GM18858 (cell line): Measurements from ENCODE around the gene SH3BP1.
A peak's percentile ranks its signal among the peaks of the same experiment; 100 is the strongest.
"Not testable (repeated sequence)": the region's sequence is repeated elsewhere in the genome, so short reads cannot be mapped to it uniquely, and the experiment has no call there.

ENCODE experiments used
- ATAC-seq: cut with Tn5 transposase; IDR thresholded peaks from one replicate; pipeline ENCODE4 v1.9.1; 2021; ENCODE audit not compliant: unreplicated experiment

SH3BP1 gene

DNA sequence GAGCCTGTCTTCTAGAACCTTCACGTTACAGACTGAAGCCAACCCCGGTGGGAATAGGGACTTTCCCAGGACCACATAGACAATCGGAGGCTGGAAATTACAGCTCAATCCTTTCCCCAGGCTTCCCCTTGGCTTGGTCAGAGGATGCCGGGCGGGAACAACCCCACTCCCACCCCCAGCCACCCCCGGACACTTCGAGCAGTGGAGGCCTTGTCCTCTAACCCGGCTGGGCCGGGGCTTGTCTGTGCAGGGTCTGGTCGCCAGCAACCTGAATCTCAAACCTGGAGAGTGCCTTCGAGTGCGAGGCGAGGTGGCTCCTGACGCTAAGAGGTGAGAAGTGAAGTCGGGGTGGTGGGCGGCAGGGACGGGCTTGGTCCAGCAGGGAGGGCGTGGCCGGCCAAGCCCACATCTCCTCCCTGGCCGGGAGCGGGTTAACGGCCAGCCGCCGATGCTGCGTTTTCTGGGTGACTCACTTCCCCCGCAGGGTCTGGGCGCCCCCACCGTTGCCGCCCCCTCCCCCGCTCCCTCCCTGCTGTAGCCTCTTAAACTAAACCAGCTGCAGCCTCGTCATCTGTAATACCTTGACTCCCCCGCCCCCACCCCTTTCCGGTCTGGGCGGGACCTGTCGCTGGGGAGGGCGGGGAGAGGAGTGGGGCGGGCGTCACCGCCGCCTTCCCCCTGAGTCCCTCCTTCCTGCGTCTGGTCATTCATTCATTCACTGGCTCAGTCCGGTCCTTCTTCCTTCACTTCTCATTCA is 37.4 kb downstream of the SH3BP1 start:
- ATAC-seq = peak; percentile 31

DNA sequence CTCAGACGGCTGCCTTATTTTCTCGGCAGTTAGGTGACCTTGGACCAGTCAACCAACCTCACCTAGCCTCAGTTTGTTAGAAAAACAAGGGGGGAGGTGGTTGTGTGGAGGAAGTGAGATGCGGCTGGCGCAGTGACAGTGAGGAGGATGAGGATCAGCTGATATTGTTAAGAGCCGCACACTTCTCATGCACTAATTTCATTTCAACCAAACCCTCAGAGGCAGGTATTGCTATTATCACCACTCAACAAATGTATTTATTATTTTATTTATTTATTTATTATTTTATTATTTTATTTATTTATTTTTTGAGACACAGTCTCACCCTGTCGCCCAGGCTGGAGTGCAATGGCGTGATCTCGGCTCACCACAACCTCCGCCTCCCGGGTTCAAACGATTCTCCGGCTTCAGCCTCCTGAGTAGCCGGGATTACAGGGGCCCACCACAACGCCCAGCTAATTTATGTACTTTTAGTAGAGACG is 38.1 kb downstream of the SH3BP1 start:
- no peak for ATAC-seq

DNA sequence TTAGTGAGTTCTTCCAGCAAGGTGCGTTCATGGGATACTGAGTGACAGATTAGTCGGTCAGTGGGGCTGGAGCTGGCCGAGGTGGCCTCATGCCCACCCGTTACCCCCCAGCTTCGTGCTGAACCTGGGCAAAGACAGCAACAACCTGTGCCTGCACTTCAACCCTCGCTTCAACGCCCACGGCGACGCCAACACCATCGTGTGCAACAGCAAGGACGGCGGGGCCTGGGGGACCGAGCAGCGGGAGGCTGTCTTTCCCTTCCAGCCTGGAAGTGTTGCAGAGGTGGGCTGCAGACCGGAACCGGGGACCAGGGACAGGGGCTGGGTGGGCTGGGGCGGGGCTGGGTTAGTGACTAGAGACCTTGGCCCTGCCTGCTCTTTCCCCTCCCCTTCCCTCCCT is 38.9 kb downstream of the SH3BP1 start:
- no peak for ATAC-seq

DNA sequence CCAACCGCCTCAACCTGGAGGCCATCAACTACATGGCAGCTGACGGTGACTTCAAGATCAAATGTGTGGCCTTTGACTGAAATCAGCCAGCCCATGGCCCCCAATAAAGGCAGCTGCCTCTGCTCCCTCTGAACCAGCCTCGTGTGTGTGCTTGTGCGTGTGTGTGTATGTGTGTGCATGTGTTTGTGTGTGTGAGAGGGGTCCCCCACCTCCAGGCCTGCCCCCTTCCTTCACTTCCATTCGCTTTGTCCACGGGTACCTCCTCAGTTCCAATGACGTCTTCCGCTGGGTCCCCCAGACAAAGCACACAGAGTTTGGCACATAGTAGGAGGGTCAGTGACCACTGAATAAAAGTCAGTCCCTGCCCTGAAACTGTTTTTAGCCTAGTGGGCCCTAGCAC is 40.2 kb downstream of the SH3BP1 start:
- ATAC-seq = no peak

DNA sequence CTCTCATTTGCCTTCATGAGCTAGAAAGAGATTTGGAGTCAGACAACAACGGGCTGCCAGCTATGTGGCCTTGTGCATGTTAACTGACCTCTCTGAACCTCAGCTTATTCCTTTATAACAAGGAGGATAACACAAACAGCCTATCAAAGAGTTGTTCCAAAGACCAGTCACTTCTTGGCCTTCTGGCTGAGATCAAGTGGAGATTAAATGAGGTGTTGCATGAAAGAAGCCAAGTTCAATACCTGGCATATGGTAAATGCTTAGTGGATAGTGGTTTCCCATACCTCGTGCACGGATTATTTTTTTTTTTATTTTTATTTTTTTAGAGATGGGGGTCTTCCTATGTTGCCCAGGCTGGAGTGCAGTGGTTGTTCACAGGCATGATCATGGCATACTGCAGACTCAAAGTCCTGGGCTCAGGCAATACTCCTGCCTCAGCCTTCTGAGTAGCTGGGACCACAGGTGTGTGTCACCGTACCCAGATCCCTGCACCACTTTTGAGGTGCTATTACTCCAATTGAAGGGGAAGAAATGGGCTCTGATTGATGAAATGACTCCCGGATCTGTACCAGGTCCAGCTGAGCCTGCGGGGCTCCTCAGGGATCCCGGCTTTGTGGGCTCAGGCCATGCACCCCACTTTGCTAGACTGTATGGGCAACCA is 40.9 kb downstream of the SH3BP1 start:
- no peak for ATAC-seq

DNA sequence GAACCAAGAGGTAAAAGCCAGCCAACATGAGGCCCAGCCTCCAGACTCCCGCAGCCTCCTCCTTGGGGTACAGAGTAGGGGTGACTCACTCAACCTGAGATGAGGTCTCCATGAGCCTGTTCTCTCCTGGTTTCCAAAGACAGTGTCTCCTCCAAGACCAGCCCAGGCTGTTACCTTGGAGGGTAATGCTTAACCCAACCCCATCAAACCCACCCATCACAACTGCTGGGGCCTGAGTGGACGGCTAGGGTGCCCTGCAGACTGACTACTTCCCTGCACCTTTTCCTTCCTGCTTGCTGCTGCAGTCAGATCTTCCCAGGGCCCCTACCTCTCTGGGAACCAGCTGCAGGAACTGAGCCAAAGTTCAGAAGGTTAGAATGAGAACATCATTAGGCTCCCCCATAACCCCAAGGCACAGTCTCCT is 41.5 kb downstream of the SH3BP1 start:
- no peak for ATAC-seq

DNA sequence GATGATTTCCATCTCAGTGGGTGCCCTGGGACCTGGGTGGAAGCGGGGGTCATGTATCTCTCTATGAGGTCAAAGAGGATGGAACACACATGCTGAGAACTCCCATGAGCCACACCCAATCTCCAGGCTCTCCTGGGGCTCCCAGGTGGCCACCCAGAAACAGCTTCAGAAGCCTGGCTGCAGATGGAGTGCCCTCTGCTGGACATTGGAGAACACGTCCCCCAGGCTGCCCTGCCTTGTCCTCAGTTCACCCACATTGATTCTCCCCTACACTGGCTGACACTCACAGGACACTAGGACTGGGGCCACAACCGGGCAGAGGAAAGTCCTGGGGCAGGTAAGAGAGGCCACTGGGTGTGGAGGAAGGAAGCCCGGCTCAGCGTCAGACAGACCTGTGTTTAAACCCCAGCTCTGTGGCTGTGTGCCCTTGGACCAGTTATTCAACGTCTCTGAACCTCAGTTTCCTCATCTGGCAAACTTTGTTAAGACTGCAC is 42.1 kb downstream of the SH3BP1 start:
- ATAC-seq = no peak

DNA sequence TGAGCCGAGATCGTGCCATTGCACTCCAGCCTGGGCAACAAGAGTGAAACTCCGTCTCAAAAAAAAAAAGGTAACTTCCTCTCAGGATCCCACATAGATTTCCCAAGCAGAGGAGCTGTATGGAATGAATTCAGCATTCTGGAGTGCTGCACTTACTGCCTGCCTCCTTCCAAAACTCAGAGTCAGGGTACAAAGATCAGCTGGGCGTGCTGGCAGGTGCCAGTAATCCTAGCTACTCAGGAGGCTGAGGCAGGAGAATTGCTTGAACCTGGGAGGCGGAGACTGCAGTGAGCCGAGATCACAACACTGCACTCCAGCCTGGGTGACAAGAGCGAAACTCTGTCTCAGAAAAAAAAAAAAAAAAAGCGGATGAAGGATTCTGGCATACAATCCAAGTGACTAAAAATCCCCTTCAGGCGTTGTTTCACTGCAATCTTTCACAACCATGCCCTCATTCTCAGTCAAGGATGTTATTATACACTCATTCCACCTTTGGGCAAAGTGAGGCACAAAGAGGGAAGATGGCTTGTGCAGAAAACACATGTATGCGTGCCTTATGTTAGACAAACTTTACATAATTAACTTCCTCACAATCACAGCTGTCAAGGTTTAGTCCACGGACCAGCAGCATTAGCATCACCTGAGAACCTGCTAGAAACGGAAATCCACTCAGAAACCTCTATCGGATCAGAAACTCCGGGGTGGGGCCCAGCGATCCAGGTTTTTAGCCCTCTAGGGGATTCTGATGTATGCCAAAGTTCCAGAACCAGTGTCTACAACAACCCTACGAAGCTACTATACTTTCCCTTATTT is 45.5 kb downstream of the SH3BP1 start:
- no peak for ATAC-seq

DNA sequence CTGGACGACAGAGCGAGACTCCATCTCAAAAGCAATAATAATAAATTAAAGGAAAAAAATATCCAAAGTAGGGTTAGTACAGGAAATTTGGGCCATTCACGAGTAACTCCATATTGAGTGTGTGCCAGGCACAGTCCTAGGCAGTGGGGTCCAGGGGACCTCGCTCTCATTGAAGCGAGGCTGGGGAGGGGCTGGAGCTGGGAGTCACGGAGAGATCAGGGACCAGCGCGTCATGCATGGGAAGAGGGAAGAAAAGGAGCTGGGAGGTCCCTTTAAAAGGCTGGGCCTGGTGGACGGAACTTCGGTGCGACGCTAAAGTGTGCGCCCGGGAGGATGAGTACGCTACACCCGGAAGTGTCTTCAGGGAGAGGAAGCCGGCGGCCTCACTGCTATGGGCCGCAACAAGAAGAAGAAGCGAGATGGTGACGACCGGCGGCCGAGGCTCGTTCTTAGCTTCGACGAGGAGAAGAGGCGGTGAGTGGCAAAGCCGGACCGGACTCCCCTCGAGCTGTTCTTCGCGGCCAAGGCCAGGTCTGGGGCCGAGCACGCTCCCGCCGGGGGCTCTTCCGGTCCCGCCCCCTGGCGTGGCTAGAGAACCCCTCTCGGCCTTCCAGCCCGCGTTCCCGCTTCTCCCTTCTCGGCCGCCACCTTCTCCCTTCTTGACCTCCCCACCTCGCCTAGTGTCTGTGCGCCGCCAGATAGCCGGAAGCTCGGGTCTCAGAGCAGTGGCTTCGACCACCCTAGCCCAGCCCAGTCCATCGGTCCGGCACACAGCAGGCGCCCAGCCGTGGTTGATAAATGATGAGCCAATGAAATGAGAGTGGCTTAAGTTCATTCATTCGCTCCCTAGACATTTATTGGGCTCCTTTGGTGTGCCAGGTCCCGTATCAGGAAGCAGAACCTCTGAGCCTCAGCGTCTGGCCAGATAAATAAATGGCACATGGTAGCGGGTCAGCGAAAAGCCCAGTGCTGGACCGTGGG is 46.8 kb downstream of the SH3BP1 start, which contains the start of gene NOL12:
NOL12 (plus strand) TSS at position 342 of the 981 bp plus-strand sequence; CDS start at position 392, 50 bp downstream.
- no peak for ATAC-seq

DNA sequence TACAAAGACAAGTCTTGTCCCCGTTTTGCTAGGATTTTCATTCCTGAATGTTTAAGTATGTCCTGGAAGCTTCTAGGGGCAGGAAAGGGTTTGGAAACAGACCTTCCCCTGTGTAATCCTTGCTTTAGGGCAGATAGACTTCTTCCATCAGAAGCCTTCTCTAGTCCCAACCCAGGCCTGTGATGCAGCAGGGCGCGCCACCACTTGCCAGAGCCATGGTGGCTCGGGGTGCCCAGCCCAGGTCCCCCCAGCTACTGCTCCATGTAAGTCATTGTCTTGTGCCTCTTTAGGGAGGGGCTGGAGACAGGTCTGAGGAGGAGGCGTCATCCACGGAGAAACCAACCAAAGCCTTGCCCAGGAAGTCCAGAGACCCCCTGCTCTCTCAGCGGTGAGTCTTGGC is 50.9 kb downstream of the SH3BP1 start:
- ATAC-seq = no peak

DNA sequence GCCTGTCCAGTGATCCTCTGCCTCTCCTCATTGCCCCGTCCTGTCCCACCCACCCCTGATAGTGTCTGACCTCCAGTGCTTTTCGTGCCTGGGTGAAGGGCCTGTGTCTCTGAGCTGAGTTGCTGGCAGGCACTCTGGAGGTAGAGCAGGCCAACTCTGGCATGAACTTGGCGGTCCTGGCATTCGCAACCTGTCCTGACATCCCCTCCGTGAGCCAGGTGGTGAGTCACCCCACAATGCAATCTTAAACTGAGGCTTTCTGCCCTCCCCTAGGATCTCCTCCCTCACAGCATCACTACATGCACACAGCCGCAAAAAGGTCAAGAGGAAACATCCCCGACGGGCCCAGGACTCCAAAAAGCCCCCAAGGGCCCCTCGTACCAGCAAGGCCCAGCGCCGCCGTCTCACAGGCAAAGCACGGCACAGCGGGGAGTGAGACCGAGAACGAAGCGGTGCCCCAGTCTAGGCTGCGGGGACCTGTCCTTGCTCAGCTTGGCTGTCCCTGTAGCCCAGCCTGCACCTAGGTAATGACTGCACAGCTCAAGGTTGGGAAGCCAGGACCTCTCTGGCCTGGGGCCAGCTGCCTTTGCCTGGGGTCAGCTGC is 51.5 kb downstream of the SH3BP1 start:
- ATAC-seq = no peak

DNA sequence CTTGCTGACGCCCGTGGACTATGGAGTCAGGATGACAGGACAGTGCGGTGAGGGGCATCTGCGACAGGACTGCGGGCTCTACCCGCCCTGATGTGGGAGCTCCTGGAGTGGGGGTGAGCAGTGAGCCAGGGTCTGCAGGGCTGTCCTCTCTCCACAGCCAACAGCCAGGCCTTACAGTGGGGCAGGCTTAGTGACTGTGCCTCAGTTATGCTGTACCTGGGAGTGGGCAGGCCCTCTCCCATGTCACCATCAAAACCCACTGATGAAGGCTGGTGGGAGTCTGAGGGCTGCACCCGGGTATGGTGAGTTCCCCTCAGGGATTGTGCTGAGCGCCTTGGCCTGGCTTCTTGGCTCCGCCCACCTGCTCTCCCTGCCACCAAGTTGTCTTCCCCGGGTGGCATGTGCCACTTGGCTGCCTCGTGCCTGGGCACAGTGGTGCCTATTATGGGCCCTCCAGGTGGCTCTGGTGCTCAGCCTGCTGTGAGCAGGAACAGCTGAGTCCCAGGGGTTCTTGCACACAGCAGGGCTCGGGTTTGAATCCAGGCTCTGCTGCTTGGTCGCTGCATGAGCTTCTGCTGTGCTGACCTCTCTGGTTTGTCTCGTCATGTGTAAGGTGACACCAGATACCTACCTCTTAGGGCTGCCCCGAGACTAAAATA is 53.3 kb downstream of the SH3BP1 start:
- no peak for ATAC-seq

DNA sequence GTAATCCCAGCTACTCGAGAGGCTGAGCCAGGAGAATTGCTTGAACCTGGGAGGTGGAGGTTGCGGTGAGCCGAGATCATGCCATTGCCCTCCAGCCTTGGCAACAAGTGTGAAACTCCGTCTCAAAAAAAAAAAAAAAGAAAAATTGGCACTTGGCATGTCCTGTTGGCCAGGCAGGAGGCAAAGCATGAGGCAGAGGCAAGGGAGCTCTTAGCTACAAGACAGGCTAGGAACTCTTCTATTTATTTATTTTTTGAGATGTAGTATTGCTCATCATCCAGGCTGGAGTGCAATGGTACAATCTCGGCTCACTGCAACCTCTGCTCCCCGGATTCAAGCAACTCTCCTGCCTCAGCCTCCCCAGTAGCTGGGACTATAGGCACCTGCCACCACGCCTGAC is 54.7 kb downstream of the SH3BP1 start:
- not testable (repeated sequence) for ATAC-seq

DNA sequence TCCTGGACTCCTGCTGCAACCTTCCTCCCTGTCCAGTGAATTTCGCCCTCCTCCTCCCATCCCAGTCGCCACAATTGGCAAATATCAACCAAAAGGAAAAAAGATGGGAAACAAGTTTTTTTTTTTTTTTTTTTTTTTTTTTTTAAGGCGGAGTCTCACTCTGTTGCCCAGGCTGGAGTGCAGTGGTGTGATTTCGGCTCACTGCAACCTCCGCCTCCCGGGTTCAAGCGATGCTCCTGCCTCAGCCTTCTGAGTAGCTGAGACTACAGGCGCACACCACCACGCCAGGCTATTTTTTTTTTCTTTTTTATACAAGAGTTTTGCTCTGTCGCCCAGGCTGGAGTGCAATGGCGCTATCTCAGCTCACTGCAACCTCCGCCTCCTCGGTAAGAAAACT is 56.8 kb downstream of the SH3BP1 start:
- ATAC-seq = not testable (repeated sequence)

DNA sequence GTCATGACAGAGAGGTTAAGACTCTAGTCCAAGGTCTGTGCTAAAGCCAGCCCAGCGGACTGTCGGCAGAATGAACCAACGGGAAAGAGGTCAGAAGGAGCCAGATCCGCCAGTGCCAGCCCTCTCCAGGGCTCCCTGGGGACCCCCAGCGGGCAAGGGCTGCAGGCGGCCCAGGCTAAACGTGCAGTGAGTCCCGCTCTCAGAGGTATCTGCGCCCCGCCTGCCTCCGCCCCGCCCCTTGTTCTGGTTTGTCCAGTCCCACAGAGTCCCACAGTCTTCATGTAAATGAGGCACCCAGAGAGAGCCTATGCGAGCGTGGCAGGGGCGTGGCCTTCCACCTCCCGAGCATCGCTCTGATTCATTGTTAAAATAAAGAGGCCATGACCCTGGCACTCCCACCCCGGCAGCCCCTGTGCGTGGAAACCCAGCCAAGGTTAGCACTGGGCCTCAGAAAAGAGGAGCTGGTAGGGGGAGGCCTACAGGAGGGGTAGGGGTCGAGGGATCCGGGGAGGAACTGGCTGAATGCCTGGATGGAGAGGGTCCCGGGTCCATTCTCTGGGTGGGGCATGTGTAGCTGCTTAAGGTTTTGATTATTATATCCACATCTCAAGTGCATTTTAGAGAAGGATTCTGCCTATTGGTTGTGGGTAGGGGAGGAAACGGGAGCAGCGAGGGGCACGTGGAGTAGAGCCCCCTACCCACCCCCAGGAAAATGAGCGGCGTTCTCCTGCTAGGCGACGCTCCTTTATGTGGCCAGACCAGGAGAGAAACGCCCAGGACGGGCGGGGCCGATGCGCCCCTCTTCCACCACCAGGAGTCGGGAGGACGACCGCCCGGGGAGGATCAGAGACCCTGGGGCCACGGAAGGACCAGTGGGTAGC is 57.4 kb downstream of the SH3BP1 start, which contains the start of gene TRIOBP:
TRIOBP (plus strand) TSS at position 392 of the 881 bp plus-strand sequence. CDS start 4,318 bp downstream, outside the sequence.
- ATAC-seq = no peak

DNA sequence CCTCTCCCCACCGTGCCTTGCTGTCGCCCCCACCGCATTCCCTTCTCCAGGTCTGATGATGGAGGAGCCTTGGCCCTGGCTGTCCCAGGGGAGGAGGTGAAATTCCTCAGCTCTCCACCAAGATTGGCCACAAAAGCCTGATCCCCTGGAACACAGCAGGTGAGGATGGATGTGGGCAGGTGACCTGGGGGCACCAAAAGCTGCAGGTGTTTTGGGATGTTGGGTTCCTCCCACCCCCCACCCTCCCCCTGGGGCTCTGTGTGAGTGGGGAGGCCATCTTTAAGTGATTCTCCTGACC is 58.0 kb downstream of the SH3BP1 start:
- ATAC-seq = no peak

DNA sequence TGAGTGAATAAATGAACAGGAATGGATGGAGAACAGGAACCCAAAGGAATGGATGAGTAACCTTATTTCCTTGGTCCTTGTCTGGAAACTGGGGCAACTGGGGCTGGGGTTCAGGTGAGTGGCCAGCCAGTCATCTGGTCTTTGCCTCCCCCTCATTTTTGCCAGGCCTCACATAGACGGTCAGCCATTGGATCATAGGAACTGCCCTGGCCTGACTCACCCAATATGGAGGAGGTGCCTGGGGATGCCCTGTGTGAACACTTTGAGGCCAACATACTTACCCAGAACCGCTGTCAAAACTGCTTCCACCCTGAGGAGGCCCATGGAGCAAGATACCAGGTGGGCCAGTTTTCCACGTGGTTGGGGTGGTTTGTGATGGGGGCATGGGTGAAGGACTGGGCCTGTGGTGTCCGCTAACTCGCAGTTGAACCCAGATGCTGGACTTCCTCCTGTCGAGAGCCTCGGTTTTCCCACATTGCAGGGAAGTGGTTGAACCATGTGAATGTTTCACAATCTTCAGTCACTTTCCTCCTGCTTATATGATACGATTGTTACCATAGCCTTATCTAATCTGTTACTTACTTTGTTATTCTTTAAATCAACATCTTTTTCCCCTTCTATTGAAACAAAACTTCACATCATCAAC is 61.8 kb downstream of the SH3BP1 start:
- no peak for ATAC-seq

DNA sequence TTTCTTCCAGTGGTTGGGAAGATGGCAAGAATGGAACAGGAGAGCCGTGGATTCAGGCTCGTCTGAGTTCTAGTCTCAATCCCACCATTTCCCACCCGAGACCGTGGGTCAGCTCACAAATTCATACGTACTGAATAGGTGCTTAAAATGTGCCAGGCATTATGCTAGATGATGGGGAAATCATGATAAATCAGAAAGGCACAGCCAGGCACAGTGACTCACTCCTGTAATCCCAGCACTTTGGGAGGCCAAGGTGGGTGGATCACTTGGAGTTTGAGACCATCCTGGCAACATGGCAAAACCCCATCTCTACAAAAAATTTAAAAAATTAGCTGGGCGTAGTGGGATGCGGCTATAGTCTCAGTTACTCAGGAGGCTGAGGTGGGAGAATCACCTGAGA is 64.4 kb downstream of the SH3BP1 start:
- ATAC-seq = no peak
